HG02938 (cell line): ENCODE results near the gene MGA.

Experiments
- ATAC-seq: cut with Tn5 transposase; IDR thresholded peaks from one replicate; pipeline ENCODE4 v1.9.1; 2021; ENCODE audit warnings: mild to moderate bottlenecking, moderate library complexity; ENCODE audit not compliant: unreplicated experiment

Gene MGA

GRCh38 chr15:41660235-41661077, at the start of gene MGA:
Gene MGA, plus strand, starts transcription at chr15:41660405.
- peak; percentile 79 for ATAC-seq

GRCh38 chr15:41620536-41621199, 39.5 kb upstream of the MGA start:
- no peak for ATAC-seq

GRCh38 chr15:41621200-41622193, 38.7 kb upstream of the MGA start:
- ATAC-seq = no peak

- ATAC-seq = no peak
These were observed 37.3 kb upstream of the MGA start for GRCh38 chr15:41622901-41623300.

- no peak for ATAC-seq
These were observed 33.0 kb upstream of the MGA start for GRCh38 chr15:41627203-41627602.

- ATAC-seq = no peak
These were observed 30.7 kb upstream of the MGA start for GRCh38 chr15:41629463-41629862.

- ATAC-seq = no peak
These were observed 30.3 kb upstream of the MGA start for GRCh38 chr15:41629883-41630282.

- ATAC-seq = no peak
These were observed 29.5 kb upstream of the MGA start for GRCh38 chr15:41630616-41631217.

- ATAC-seq = no peak
These were observed 28.2 kb upstream of the MGA start for GRCh38 chr15:41631880-41632470.

GRCh38 chr15:41633609-41634008, 26.6 kb upstream of the MGA start:
- no peak for ATAC-seq

- no peak for ATAC-seq
These were observed 26.1 kb upstream of the MGA start for GRCh38 chr15:41634072-41634626.

GRCh38 chr15:41637086-41637485, 23.1 kb upstream of the MGA start:
- ATAC-seq = no peak

GRCh38 chr15:41640985-41641384, 19.2 kb upstream of the MGA start:
- no peak for ATAC-seq

GRCh38 chr15:41647262-41647661, 12.9 kb upstream of the MGA start:
- ATAC-seq = no peak

- ATAC-seq = no peak
These were observed 12.1 kb upstream of the MGA start for GRCh38 chr15:41648097-41648496.

- no peak for ATAC-seq
These were observed 11.4 kb upstream of the MGA start for GRCh38 chr15:41648770-41649169.

GRCh38 chr15:41650806-41651205, 9.4 kb upstream of the MGA start:
- ATAC-seq = no peak

GRCh38 chr15:41651373-41651772, 8.8 kb upstream of the MGA start:
- no peak for ATAC-seq

- no peak for ATAC-seq
These were observed 6.4 kb upstream of the MGA start for GRCh38 chr15:41653760-41654159.

- ATAC-seq = no peak
These were observed 4.5 kb upstream of the MGA start for GRCh38 chr15:41655716-41656115.
